ENCODE measurements around the gene WNT2.

WNT2 gene

DNA sequence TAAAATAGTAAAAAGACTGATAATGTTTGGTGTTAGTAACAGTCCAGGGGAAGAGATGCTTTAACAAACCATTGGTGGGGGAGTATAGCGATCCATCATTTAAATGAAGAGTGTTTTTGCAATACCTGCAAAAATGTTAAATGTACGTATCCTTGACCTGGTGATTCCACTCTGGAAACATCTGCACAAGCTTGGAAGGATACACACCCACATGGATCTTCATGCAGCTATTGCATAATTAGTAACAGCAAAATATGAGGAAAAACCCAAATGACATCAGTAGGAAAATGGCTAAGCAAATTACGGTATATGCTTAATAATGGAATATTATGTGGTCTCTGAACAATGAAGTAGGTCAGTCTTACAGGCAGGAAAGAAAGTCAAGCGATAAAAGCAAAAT, 20.5 kb downstream of the WNT2 start:
- TF ChIP-seq, protein P1, sequence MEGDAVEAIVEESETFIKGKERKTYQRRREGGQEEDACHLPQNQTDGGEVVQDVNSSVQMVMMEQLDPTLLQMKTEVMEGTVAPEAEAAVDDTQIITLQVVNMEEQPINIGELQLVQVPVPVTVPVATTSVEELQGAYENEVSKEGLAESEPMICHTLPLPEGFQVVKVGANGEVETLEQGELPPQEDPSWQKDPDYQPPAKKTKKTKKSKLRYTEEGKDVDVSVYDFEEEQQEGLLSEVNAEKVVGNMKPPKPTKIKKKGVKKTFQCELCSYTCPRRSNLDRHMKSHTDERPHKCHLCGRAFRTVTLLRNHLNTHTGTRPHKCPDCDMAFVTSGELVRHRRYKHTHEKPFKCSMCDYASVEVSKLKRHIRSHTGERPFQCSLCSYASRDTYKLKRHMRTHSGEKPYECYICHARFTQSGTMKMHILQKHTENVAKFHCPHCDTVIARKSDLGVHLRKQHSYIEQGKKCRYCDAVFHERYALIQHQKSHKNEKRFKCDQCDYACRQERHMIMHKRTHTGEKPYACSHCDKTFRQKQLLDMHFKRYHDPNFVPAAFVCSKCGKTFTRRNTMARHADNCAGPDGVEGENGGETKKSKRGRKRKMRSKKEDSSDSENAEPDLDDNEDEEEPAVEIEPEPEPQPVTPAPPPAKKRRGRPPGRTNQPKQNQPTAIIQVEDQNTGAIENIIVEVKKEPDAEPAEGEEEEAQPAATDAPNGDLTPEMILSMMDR (IDR thresholded peaks at IDR 0.05), result no peak

DNA sequence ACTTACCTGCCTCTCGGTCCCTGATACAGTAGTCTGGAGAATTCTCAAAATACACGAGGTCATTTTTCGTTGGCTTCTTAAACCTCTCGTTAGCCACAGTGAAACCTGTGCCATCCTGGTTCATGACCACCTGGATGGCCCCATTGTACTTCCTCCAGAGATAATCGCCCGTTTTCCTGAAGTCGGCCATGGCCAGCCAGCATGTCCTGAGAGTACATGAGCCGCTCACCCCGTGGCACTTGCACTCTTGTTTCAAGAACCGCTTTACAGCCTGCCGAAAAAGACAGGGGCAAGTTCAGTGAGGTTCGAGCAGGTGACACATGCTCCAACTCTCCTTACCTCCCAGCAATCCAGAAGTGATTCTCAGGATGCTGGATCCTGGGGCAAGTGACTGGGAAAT, 25.3 kb downstream of the WNT2 start:
- TF ChIP-seq, protein P1 (IDR thresholded peaks at IDR 0.05), result no peak

DNA sequence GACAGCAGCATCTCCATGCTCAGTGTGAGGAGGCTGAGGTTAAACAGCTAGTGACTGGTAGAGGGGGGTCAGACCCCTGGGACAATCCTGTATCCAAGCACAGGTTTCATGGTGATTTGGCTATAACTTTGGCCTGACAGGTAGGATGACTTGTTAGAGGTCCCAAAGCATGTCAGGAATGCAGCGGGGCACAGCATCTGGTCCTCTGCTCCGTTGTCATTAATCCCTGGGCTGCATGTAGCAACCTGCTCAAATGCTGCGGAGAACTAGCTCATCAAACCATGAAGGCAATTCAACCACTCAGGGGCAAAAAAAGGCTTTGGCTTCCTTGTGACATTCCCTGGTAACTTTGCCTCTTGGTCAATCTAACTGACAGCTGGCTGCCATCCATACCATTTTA, 26.8 kb downstream of the WNT2 start:
- TF ChIP-seq, protein P1 (IDR thresholded peaks at IDR 0.05), result no peak

DNA sequence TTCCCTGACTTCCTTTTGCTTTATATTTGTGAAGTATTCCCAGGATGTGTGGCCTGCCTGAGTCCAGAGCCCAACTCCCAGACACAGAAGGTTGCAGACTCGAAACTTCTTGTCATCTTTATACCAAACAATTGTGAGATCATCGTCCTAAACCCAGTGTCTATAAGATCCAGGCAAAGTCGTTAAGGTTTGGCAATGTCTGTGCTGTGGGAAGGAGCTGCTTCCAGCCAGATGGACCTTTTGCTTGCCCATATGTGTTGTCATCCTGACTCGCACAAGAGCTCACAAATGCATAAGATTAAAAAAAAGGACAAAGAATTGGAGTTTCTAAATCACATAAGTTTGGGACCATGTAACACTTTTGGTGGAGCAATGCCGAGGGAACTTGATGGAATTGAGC, 37.0 kb downstream of the WNT2 start:
- TF ChIP-seq, protein P1 (IDR thresholded peaks at IDR 0.05), result no peak

DNA sequence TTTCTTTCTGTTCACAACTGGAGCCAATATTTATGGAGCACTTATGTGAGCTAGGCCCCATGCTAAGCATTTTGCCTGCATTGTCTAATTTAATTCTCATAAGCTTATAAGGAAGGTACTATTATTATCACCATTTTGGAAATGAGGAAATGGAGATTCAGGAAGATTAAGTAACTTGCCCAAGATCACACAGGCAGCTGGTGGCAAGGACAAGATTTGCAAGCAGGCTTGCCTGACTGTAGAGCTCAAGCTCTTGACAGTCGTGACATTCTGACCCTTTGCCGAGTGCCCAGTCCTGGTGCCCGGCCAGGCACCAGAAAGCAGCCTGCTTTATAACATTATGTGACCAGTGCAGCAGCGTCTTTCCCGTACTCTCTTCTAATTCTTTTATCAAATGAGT, 38.2 kb downstream of the WNT2 start:
- TF ChIP-seq, protein P1 (IDR thresholded peaks at IDR 0.05), result no peak

DNA sequence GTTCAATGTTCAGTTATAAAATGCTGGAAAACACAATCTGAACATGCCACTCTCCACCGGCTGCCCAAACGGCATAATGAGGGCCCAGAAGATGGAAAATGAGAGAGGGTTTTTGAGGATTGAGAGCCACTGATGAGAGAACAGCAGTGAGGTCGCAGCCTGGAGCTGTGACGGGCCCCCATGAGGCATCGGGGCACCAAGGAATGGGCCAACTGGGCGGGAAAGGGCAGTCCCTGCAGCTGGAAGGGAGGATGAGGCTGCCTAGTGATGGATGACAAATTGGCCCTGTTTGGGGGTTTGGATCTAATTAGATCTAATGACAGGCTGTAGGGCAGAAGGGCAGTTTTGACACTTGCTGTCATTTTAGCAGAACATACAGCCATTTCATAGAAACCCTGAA, 39.1 kb downstream of the WNT2 start:
- TF ChIP-seq, protein P1 (IDR thresholded peaks at IDR 0.05), result no peak

DNA sequence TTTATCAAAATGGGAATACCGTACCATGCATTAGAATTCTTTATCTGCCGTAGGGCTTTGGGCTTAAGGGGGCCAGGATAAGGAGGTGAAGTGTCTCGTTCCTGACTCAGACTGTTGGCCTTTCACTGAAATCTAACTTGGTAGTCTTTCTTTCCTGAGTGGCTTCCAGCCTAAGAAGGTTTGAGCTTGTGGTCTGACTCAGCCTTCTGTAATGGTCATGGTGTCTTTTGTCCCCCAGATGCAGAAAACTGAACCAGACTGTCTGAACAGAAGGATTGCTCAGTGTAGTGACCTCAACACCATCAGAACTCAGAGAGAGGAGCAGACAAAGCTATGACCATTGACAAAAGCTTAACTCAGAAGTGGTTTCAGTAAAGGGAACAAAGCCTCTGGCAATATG, 39.5 kb downstream of the WNT2 start:
- TF ChIP-seq, protein P1 (IDR thresholded peaks at IDR 0.05), result no peak

DNA sequence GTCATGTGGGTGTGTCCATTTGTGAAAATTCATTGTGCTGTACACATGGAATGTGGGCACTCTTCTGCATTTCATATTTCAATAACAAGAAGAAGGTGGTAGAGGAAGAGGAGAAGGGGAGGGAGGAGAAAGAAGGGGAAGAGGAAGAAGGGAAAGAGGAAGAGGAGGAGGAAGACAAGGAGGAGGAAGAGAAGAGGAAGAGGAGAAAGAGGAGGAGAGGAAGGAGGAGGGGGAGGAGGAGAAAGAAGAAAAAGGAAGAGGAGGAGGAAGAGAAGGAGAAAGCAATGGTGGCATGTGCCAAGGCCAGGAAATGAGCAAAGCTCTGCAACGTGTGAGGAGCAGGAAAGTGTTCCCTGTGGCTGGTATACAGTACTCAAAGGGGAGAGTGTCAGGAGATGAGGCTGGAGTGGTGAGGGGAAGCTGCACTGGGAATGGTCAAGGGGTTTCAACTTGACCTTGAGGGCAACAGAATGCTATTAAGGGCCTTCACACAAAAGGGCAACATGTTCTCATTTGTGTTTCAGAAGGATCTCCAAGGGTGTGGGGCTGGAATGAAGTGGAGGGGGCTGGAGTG, 40.5 kb downstream of the WNT2 start:
- TF ChIP-seq, protein P1 (IDR thresholded peaks at IDR 0.05), result no peak
